Mammary epithelial cell (primary cell): ENCODE results near the gene CLDND2.

Experiments used
- CTCF ChIP-seq, 2 donors: IDR thresholded peaks in 1 of 2; conservative IDR thresholded peaks in 1 of 2; 2 replicates each; pipeline ENCODE4 v1.5.1; 2011 to 2012; ENCODE audit warnings: inconsistent platforms in 2 of 2, low read length in 2 of 2, mild to moderate bottlenecking in 2 of 2, control low read depth in 1 of 2, low read depth in 1 of 2; ENCODE audit not compliant: insufficient read depth in 1 of 2; ENCODE audit errors: extremely low read depth in 1 of 2
- EZH2 ChIP-seq: IDR thresholded peaks from 2 replicates; pipeline ENCODE4 v1.6.1; 2012; ENCODE audit warnings: low read length, inconsistent platforms, borderline replicate concordance

DNA sequence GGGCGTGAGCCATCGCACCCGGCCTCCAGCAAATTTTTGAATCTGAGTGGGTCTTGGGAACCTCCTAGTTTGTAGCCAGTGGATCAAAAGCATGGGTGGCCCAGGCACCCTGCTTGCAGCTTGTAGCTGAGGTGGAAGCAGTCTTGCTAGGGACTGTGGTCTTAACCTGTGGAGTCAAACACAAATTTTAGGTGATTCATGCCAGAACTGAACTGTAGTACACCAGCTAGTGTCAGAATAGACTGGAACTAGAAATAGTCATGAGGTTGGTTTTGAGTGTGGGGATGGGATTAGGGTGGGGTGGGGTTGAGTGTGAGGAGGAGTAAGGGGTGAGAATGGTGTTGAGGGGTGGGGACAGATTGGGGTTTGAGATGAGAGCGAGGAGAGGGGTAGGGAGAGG lies 13.2 kb upstream of the CLDND2 start:
- TF ChIP-seq CTCF (conservative IDR thresholded peaks at IDR 0.05 in 1 of 2, IDR thresholded peaks at IDR 0.05 in 1 of 2; ENCODE audit: extremely low read depth in 1 of 2, insufficient read depth in 1 of 2, low read depth in 1 of 2, low read length in 2 of 2), result no peak
- no peak for TF ChIP-seq EZH2
